GM21737 (cell line): ENCODE results near the gene JPH3.
"Not testable (repeated sequence)": the region's sequence is repeated elsewhere in the genome, so short reads cannot be mapped to it uniquely, and the experiment has no call there.

Source experiments
- ATAC-seq: cut with Tn5 transposase; IDR thresholded peaks from one replicate; pipeline ENCODE4 v1.9.1; 2021; ENCODE audit warnings: mild to moderate bottlenecking, moderate library complexity; ENCODE audit not compliant: unreplicated experiment

Gene JPH3

GRCh38 chr16:87677830-87678229 lies 75.5 kb downstream of the JPH3 start:
- ATAC-seq = no peak

- ATAC-seq = no peak
These were observed 76.3 kb downstream of the JPH3 start for GRCh38 chr16:87678618-87679017.

GRCh38 chr16:87679593-87680271 lies 77.4 kb downstream of the JPH3 start:
- no peak for ATAC-seq

GRCh38 chr16:87680272-87680644 lies 78.0 kb downstream of the JPH3 start:
- ATAC-seq = no peak

- not testable (repeated sequence) for ATAC-seq
These were observed 78.8 kb downstream of the JPH3 start for GRCh38 chr16:87681051-87681602.

- no peak for ATAC-seq
These were observed 79.8 kb downstream of the JPH3 start for GRCh38 chr16:87681981-87682570.

GRCh38 chr16:87682852-87683399 lies 80.6 kb downstream of the JPH3 start:
- no peak for ATAC-seq

GRCh38 chr16:87684106-87684677 lies 81.9 kb downstream of the JPH3 start:
- ATAC-seq = no peak

GRCh38 chr16:87684711-87685404 lies 82.5 kb downstream of the JPH3 start:
- ATAC-seq = no peak

GRCh38 chr16:87685405-87685755 lies 83.1 kb downstream of the JPH3 start:
- no peak for ATAC-seq

GRCh38 chr16:87685766-87686165 lies 83.5 kb downstream of the JPH3 start:
- no peak for ATAC-seq

GRCh38 chr16:87686697-87687096 lies 84.4 kb downstream of the JPH3 start:
- no peak for ATAC-seq

- no peak for ATAC-seq
These were observed 85.0 kb downstream of the JPH3 start for GRCh38 chr16:87687126-87687910.

- ATAC-seq = no peak
These were observed 85.8 kb downstream of the JPH3 start for GRCh38 chr16:87687998-87688529.

GRCh38 chr16:87688876-87689815 lies 86.8 kb downstream of the JPH3 start:
- ATAC-seq = no peak

- no peak for ATAC-seq
These were observed 87.7 kb downstream of the JPH3 start for GRCh38 chr16:87689956-87690465.

GRCh38 chr16:87690911-87691685 lies 88.8 kb downstream of the JPH3 start:
- no peak for ATAC-seq

GRCh38 chr16:87691686-87692079 lies 89.4 kb downstream of the JPH3 start:
- no peak for ATAC-seq
